CD14-positive monocyte (primary cell): ENCODE measurements around the gene OR8B3. TPM values are rescaled to one million over a fixed set of nuclear protein-coding genes. Genes with fewer than 3 reads are reported as not detected.

Experiments
- DNase-seq, 3 donors: peaks; one replicate each; pipeline ENCODE4 v3.0.0-alpha.2; 2011 to 2022
- H2AFZ ChIP-seq: 2 replicates; pipeline ENCODE4 v1.6.0; 2012; ENCODE audit warnings: mild to moderate bottlenecking, low read depth, low read length, inconsistent platforms; ENCODE audit not compliant: insufficient read depth, poor library complexity, severe bottlenecking
- H3K27ac ChIP-seq, 2 donors: 1 replicate in 1 of 2; 2 replicates in 1 of 2; pipeline ENCODE4 v1.5.1; 2012 to 2013; ENCODE audit warnings: low read length in 2 of 2, control low read depth in 1 of 2, inconsistent platforms in 1 of 2, low read depth in 1 of 2, mild to moderate bottlenecking in 1 of 2
- H3K27me3 ChIP-seq, 2 donors: one replicate each; pipeline versions ENCODE4 v1.6.0 to v1.6.1; 2011 to 2013; ENCODE audit warnings: low read length in 2 of 2; ENCODE audit not compliant: control insufficient read depth in 2 of 2, insufficient read depth in 2 of 2
- H3K36me3 ChIP-seq, 2 donors: replicated peaks in 1 of 2; 1 replicate in 1 of 2; 2 replicates in 1 of 2; pipeline versions ENCODE4 v1.5.1 to v1.6.1; 2012 to 2013; ENCODE audit warnings: low read length in 2 of 2, control low read depth in 1 of 2, inconsistent platforms in 1 of 2, mild to moderate bottlenecking in 1 of 2; ENCODE audit not compliant: insufficient read depth in 2 of 2, control insufficient read depth in 1 of 2
- H3K4me1 ChIP-seq, 2 donors: 1 replicate in 1 of 2; 2 replicates in 1 of 2; pipeline versions ENCODE4 v1.5.1 to v1.6.1; 2012 to 2013; ENCODE audit warnings: low read length in 2 of 2, control low read depth in 1 of 2, inconsistent platforms in 1 of 2, mild to moderate bottlenecking in 1 of 2, moderate library complexity in 1 of 2; ENCODE audit not compliant: insufficient read depth in 2 of 2, control insufficient read depth in 1 of 2
- H3K4me2 ChIP-seq: replicated peaks from 2 replicates; pipeline ENCODE3; 2012; ENCODE audit warnings: low read length, moderate library complexity, mild to moderate bottlenecking; ENCODE audit not compliant: poor library complexity, severe bottlenecking; ENCODE audit errors: extremely low read depth
- H3K4me3 ChIP-seq, 3 experiments: fragments of 200-600 bp in 1 of 3; sonication (generic) in 1 of 3; replicated peaks in 1 of 3; 1 replicate in 2 of 3; 2 replicates in 1 of 3; pipeline ENCODE4 v1.5.1; 2011 to 2013; ENCODE audit warnings: low read length in 3 of 3, mild to moderate bottlenecking in 3 of 3, control low read depth in 2 of 3, low read depth in 2 of 3, inconsistent platforms in 1 of 3, moderate library complexity in 1 of 3
- H3K79me2 ChIP-seq: 2 replicates; pipeline ENCODE4 v1.6.0; 2012; ENCODE audit warnings: mild to moderate bottlenecking, control low read depth, inconsistent platforms, low read length, moderate library complexity; ENCODE audit not compliant: insufficient read depth
- H3K9ac ChIP-seq: 2 replicates; pipeline ENCODE4 v1.6.0; 2017; ENCODE audit warnings: low read length, mild to moderate bottlenecking; ENCODE audit not compliant: insufficient read depth, poor library complexity, severe bottlenecking
- H3K9me3 ChIP-seq, 2 donors: replicated peaks in 1 of 2; 1 replicate in 1 of 2; 2 replicates in 1 of 2; pipeline versions ENCODE4 v1.5.1 to v1.6.1; 2012 to 2013; ENCODE audit warnings: low read length in 2 of 2, control low read depth in 1 of 2; ENCODE audit not compliant: control insufficient read depth in 1 of 2, insufficient read depth in 1 of 2
- H4K20me1 ChIP-seq: 2 replicates; pipeline ENCODE4 v1.6.0; 2012; ENCODE audit warnings: mild to moderate bottlenecking, low read length, control low read depth, moderate library complexity; ENCODE audit not compliant: insufficient read depth
- H3K27ac Mint-ChIP-seq, 7 donors: one replicate each; pipeline ENCODE4 v1.8.0; 2020; ENCODE audit warnings: mild to moderate bottlenecking in 7 of 7, mixed read lengths in 7 of 7, moderate library complexity in 6 of 7, inconsistent platforms in 2 of 7
- H3K27me3 Mint-ChIP-seq, 3 donors: one replicate each; pipeline ENCODE4 v1.8.0; 2021 to 2022; ENCODE audit warnings: low read depth in 3 of 3, mild to moderate bottlenecking in 3 of 3, mixed read lengths in 3 of 3, moderate library complexity in 3 of 3, inconsistent platforms in 1 of 3
- H3K36me3 Mint-ChIP-seq, 2 donors: one replicate each; pipeline ENCODE4 v1.8.0; 2020; ENCODE audit warnings: mixed read lengths in 2 of 2, inconsistent platforms in 1 of 2, mild to moderate bottlenecking in 1 of 2
- H3K4me1 Mint-ChIP-seq: one replicate; pipeline ENCODE4 v1.8.0; 2020; ENCODE audit warnings: mild to moderate bottlenecking, mixed read lengths
- H3K4me3 Mint-ChIP-seq, 2 donors: one replicate each; pipeline ENCODE4 v1.8.0; 2020; ENCODE audit warnings: mild to moderate bottlenecking in 2 of 2, mixed read lengths in 2 of 2, moderate library complexity in 1 of 2
- H3K9me3 Mint-ChIP-seq, 7 donors: one replicate each; pipeline ENCODE4 v1.8.0; 2020 to 2022; ENCODE audit warnings: mixed read lengths in 7 of 7, mild to moderate bottlenecking in 6 of 7, moderate library complexity in 6 of 7, inconsistent platforms in 2 of 7
- WGBS: methylation state at CpG from one replicate; pipeline ENCODE4 v1.1.5; 2013; ENCODE audit warnings: missing lambda C conversion rate; ENCODE audit not compliant: insufficient coverage; 5-methylcytosine and 5-hydroxymethylcytosine counted together
- intact Hi-C, 2 donors: fragments of 100-400 bp; cut with micrococcal nuclease; formaldehyde crosslinking; loops; one replicate each; pipeline versions ENCODE4 v1.15.0 to v1.15.1; 2023
- polyA plus RNA-seq, 3 donors: library from polyadenylated mRNA; depleted of rRNA in 1 of 3; unstranded in 2 of 3; stranded (reverse) in 1 of 3; fragments of 300-500 nt in 2 of 3; fragments of >200 nt in 1 of 3; fragmentation: Illumina TruSeq in 2 of 3; gene quantifications; 1 replicate in 2 of 3; 2 replicates in 1 of 3; pipeline ENCODE4 v1.2.3, GENCODE V29; 2012 to 2021
- TF ChIP-seq, protein P1 (sequence below): fragments of 200-600 bp; IDR thresholded peaks from one replicate; pipeline ENCODE4 v1.8.0; 2022; ENCODE audit warnings: antibody characterized with exemption, mild to moderate bottlenecking

Gene OR8B3
- polyA plus RNA-seq, 3 donors: not detected

DNA sequence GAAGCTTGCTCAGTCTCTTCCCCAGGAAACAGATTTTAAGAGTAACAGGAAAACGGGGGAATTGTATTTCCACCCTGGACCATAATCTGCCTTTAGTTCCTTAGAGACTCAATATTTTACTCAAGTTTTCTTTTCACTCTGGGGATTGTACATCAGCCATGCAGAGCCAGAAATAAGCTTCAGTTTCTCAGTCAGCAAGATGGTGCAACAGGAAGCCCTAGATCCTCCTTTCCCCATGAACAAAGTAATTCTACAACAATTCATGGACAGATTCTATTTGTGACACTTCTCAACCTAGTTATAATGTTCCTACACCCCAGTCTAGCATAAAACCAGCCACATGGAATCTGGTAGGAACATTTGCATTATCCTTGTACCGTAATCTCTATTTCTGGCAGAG, 39.3 kb downstream of the OR8B3 start:
- DNase-seq: no peak
- Mint-ChIP-seq H3K4me3 (no peak overlapping the region), H3K36me3 (no peaks in the 10 kb centered on the region), H3K27me3 (peaks cover 0 to 3% (median 2%) of the 10 kb centered on the region in 3 donors), H3K9me3 (peaks cover 0 to 3% (median 1%) of the 10 kb centered on the region in 7 donors), H3K4me1 (no peaks in the 10 kb centered on the region), H3K27ac (no peak overlapping the region)
- WGBS: 74% methylated on average over 2 of the region's 2 CpGs
- Histone ChIP-seq H3K4me3 (no peak overlapping the region), H3K4me1 (no peaks in the 10 kb centered on the region), H3K4me2 (no peak overlapping the region), H3K27me3 (no peaks in the 10 kb centered on the region), H4K20me1 (no peaks in the 10 kb centered on the region), H3K27ac (no peak overlapping the region), H2AFZ (no peak overlapping the region), H3K79me2 (no peaks in the 10 kb centered on the region), H3K9ac (no peak overlapping the region), H3K9me3 (no peaks in the 10 kb centered on the region), H3K36me3 (no peaks in the 10 kb centered on the region)
- intact Hi-C loops: no loop called here
- TF ChIP-seq, protein P1, sequence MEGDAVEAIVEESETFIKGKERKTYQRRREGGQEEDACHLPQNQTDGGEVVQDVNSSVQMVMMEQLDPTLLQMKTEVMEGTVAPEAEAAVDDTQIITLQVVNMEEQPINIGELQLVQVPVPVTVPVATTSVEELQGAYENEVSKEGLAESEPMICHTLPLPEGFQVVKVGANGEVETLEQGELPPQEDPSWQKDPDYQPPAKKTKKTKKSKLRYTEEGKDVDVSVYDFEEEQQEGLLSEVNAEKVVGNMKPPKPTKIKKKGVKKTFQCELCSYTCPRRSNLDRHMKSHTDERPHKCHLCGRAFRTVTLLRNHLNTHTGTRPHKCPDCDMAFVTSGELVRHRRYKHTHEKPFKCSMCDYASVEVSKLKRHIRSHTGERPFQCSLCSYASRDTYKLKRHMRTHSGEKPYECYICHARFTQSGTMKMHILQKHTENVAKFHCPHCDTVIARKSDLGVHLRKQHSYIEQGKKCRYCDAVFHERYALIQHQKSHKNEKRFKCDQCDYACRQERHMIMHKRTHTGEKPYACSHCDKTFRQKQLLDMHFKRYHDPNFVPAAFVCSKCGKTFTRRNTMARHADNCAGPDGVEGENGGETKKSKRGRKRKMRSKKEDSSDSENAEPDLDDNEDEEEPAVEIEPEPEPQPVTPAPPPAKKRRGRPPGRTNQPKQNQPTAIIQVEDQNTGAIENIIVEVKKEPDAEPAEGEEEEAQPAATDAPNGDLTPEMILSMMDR: no peak

DNA sequence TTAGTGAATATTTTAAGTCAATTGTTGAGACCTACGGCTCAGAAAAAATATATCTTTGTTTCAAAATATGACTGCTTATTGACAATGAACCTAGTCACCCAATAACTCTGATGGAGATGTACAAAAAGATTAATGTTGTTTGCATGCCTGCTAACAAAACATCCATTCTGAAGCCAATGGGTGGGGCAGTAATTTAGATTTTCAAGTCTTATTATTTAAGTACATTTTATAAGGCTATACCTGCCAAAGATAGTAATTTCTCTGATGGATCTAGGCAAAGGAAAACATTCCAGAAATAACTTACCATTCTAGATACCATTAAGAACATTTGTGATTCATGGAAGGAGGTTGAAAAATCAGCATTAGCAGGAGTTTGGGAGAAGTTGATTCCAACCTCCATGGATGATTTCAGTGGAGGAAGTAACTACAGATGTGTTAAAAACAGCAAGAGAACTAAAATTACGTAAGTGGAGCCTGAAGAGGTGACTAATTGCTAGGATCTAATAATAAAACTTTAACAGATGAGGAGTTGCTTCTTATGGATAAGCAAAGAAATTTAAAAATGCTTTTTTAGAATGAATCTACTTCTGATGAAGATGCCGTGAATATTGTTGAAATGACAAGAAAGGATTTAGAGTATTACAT, 52.4 kb downstream of the OR8B3 start:
- no peaks in the 10 kb centered on the region for H3K36me3 ChIP-seq
- no peaks in the 10 kb centered on the region for H3K27me3 Mint-ChIP-seq
- no peaks in the 10 kb centered on the region for H3K36me3 Mint-ChIP-seq
- no peaks in the 10 kb centered on the region for H3K27me3 ChIP-seq
- H3K4me1 ChIP-seq: no peaks in the 10 kb centered on the region
- no peak overlapping the region for H3K27ac ChIP-seq
- intact Hi-C loops: no loop called here
- H3K9me3 ChIP-seq: no peaks in the 10 kb centered on the region
- DNase-seq: no peak
- TF ChIP-seq, protein P1: no peak
- no peak overlapping the region for H2AFZ ChIP-seq
- H3K4me3 ChIP-seq: no peak overlapping the region
- H3K4me2 ChIP-seq: no peak overlapping the region
- H3K9me3 Mint-ChIP-seq: peaks cover 0 to 6% (median 2%) of the 10 kb centered on the region in 7 donors
- H3K9ac ChIP-seq: no peak overlapping the region
- no peak overlapping the region for H3K27ac Mint-ChIP-seq
- H4K20me1 ChIP-seq: no peaks in the 10 kb centered on the region
- H3K4me3 Mint-ChIP-seq: no peak overlapping the region
- no CpG with 5 or more reads among the region's 3 CpGs for WGBS
- H3K79me2 ChIP-seq: no peaks in the 10 kb centered on the region
- H3K4me1 Mint-ChIP-seq: peaks cover 3% of the 10 kb centered on the region

Other genes starting within 250 kb of the OR8B3 start
- not detected for gene OR10D3, start 215.7 kb downstream of the OR8B3 start, polyA plus RNA-seq
- gene OR8G1, start 157.9 kb downstream of the OR8B3 start, polyA plus RNA-seq: not detected
- not detected for gene OR8G5, start 142.6 kb downstream of the OR8B3 start, polyA plus RNA-seq
- gene OR8D1, start 85.1 kb downstream of the OR8B3 start, polyA plus RNA-seq: not detected
- not detected for gene OR8D2, start 78.8 kb downstream of the OR8B3 start, polyA plus RNA-seq
- not detected for gene OR8B2, start 14.5 kb downstream of the OR8B3 start, polyA plus RNA-seq
- not detected for gene OR8B4, start 25.8 kb upstream of the OR8B3 start, polyA plus RNA-seq
- gene OR8B8, start 46.7 kb upstream of the OR8B3 start, polyA plus RNA-seq: not detected
- not detected for gene OR8B12, start 144.6 kb upstream of the OR8B3 start, polyA plus RNA-seq
- gene OR8A1, start 171.0 kb upstream of the OR8B3 start, polyA plus RNA-seq: not detected
- not detected for gene PANX3, start 212.4 kb upstream of the OR8B3 start, polyA plus RNA-seq
- gene TBRG1, start 223.8 kb upstream of the OR8B3 start, polyA plus RNA-seq: 10 to 100 TPM; 39.7 to 84.7 (median 43.5) TPM